HEK293T (cell line): ENCODE results near the gene CD2.

ENCODE experiments used
- ARNT ChIP-seq: fragments of 450-650 bp; IDR thresholded peaks from 2 replicates; pipeline ENCODE4 v1.6.1; 2017; ENCODE audit warnings: mild to moderate bottlenecking
- BHLHE40 ChIP-seq: fragments of 450-650 bp; IDR thresholded peaks from 2 replicates; pipeline ENCODE4 v1.6.1; 2016; ENCODE audit warnings: mild to moderate bottlenecking, moderate library complexity, borderline replicate concordance
- ELF4 ChIP-seq: fragments of 450-650 bp; IDR thresholded peaks from 2 replicates; pipeline ENCODE4 v1.6.1; 2017; ENCODE audit warnings: antibody characterized with exemption
- FOXA1 ChIP-seq: fragments of 450-650 bp; IDR thresholded peaks from 2 replicates; pipeline ENCODE4 v1.6.1; 2016; ENCODE audit warnings: mild to moderate bottlenecking
- FOXK2 ChIP-seq: fragments of 450-650 bp; IDR thresholded peaks from 2 replicates; pipeline ENCODE4 v1.6.1; 2016; ENCODE audit warnings: mild to moderate bottlenecking
- FOXM1 ChIP-seq: fragments of 450-650 bp; IDR thresholded peaks from 2 replicates; pipeline ENCODE4 v1.6.1; 2017; ENCODE audit warnings: mild to moderate bottlenecking, borderline replicate concordance
- HDGF ChIP-seq: fragments of 450-650 bp; IDR thresholded peaks from 2 replicates; pipeline ENCODE4 v1.6.1; 2017; ENCODE audit warnings: antibody characterized with exemption, borderline replicate concordance
- L3MBTL2 ChIP-seq: fragments of 450-650 bp; conservative IDR thresholded peaks from 2 replicates; pipeline ENCODE4 v1.6.1; 2016; ENCODE audit warnings: mild to moderate bottlenecking
- LEF1 ChIP-seq: fragments of 450-650 bp; IDR thresholded peaks from 2 replicates; pipeline ENCODE4 v1.6.1; 2017; ENCODE audit warnings: mild to moderate bottlenecking, borderline replicate concordance
- NFRKB ChIP-seq: fragments of 450-650 bp; IDR thresholded peaks from 2 replicates; pipeline ENCODE4 v1.6.1; 2016; ENCODE audit warnings: mild to moderate bottlenecking, moderate library complexity
- PKNOX1 ChIP-seq: fragments of 450-650 bp; IDR thresholded peaks from 2 replicates; pipeline ENCODE4 v1.6.1; 2016
- SP1 ChIP-seq: fragments of 450-650 bp; IDR thresholded peaks from 2 replicates; pipeline ENCODE4 v1.6.1; 2017
- SUZ12 ChIP-seq: fragments of 450-650 bp; IDR thresholded peaks from 2 replicates; pipeline ENCODE4 v1.6.1; 2016; ENCODE audit warnings: mild to moderate bottlenecking
- ZNF384 ChIP-seq: fragments of 450-650 bp; IDR thresholded peaks from 2 replicates; pipeline ENCODE4 v1.6.1; 2016

- TF ChIP-seq BHLHE40 (no peak), ZNF384 (no peak), NFRKB (no peak), LEF1 (no peak), SUZ12 (no peak), FOXA1 (no peak), ARNT (no peak), FOXM1 (no peak), HDGF (no peak), ELF4 (no peak), PKNOX1 (no peak), FOXK2 (no peak), SP1 (no peak), L3MBTL2 (no peak)
Measured at GRCh38 chr1:116755066-116755465, 836 bp downstream of the CD2 start.
